GM12801 (cell line): ENCODE measurements around the gene GALNS.

Experiments used
- CTCF ChIP-seq: IDR thresholded peaks from one replicate; pipeline ENCODE4 v1.5.1; 2011; ENCODE audit warnings: control low read depth; ENCODE audit not compliant: insufficient read length; ENCODE audit errors: extremely low read depth

The GALNS gene

DNA sequence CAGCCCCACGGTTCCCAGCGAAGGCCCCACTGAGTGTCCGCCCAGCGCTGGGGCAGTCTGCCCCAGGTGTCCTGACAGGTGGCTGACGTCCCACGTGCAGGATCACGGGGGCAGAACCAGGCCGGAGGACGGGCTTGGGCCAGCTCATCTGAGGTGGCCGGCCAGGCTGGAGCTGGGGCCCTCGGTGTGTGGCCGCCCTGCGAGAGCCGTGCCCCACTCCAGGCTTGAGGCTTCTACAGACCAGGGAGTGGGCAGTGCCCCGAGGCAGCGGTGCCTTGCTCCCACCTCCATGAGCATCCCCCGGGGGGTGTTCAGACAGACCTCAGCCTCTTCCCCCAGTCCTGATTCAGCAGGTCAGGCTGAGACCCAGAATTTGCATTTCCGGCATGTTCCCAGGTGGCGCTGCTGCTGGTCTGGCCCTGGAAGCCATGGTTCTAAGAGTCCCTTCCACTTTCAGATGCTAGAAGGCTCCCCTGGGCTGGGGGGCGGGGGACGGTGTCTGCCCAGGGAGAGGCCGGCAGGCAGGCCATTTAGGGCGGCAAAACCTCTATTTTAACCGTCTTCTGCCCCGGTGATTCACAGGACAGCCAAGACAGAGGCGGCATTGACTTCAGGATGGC, 45.1 kb upstream of the GALNS start:
- TF ChIP-seq CTCF, result no peak

DNA sequence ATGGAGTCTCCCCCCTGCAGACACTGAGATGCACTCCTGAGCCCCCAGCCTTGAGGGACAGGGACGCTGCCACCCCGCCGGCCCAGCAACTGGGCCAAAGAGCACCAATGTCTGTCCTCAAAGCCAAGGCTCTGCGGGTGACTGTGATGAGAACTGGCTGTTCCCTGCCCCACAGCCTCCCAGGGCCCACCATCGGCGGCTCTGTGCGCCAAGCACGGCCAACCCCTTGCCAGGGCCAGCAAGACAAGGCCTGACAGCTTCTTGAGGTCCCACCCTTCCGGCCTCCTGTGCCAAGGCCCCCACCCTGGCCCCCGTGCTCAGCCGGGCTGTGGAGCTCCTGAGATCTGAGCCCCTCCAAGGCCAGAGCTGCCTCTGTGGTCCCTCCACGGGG, 43.9 kb upstream of the GALNS start:
- no peak for TF ChIP-seq CTCF

DNA sequence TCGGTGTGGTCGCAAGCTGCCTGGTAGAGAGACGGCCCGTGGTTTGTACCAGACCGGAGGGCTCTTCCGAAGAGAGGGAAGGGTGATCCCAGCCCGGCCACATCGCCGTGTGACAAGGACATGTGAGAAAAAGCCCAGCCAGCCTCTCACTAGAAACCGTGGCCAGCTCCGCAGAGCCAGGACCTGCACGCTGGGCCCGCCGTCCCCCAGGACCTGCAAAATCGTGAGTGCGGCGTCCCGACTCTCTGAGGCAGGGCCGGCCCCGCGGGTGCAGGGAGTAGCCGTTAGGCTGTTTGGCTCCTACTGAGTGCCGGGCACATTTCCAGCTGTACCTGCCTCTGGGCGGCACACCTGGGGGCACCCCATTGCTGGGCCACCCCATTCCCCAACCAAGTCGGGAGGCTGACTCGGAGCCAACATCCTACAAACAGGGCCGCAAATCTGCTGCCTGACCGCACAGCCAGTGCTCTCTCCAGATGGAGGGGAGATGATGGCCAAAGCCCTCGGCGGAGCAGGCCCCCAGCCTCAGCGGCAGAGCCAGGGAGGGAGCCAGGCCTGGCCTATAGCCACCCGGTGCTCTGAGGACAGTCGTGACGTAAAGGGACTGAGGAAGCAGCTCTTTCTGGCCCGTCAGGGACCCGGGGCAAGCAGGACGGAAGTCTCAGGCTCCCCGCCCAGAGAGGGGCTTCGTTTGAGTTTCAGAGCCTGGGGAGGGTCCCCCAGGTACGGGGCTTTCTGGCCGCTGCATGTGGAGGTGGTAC, 43.3 kb upstream of the GALNS start:
- TF ChIP-seq CTCF, result no peak

DNA sequence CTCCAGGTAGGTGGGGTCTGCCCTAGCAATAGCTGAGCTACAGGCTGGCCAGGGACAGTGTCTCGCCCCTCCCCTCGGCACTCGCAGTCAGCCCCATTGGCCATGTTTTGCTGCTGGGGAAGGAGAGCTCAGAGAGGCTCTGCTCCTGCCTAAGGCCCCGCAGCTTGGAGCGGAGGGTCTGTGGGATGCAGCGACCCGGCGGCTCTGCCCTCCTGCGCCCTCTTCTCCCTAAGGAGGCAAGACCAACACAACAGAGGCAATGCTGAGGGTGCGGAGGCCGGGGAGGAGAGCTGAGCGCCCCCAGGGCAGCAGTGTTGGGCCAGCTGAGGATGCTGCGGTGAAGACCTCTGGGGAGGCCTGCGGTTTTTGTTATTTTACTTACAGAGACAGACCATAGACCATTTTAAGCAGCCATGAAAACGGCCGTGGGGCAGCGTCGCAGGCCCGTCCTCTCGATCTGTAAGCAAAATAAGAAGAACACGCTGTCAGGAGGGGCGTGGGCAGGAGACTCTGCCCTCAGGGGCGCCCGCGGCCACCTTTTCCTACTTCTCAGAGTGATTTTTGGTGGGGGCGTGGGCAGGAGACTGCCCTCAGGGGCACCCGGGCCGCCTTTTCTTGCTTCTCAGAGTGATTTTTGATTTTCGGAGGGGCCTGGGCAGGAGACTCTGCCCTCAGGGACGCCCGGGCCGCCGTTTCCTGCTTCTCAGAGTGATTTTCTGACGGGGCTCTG, 41.1 kb upstream of the GALNS start:
- no peak for TF ChIP-seq CTCF

DNA sequence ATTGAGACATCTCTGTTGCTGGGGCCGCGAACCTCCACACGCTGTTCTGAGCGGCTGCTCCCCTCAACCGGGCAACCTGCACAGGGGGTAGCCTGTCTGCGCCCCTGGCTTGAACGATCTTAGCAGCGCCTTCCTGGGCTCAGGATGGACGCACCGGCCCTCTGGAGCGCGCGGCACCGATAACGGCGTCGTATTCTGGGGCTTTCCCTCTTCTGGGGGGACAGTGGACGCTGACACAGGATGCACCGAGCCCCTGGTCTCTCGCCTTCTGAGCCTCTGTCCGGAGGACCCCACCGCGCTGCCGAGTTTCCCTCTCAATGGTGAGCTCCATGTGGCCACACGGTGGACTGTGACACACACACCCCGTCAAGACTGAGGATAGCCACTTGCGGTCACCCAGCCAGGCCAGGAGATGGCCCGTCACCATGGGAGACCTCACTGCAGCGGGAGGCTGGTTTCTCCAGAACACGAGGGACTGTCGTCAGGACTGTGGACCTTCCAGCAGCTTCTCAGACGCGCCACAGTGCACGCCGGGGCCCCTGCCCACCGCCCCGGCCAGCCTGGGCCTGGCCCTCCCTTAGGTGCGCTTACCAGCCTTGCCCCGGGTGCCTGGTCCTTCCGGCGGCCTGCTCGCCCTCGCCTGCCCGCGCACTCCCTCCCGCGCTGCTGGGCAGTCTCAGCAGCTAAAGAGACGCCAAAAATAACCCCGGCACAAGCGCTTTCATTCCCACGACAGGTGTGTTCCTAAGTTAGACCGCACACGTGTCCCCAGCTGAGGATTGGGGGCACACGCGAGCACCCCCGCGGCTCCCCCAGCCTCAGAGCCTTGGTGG, 39.7 kb upstream of the GALNS start:
- no peak for TF ChIP-seq CTCF

GRCh38 chr16:88895335-88895734, 38.6 kb upstream of the GALNS start:
- no peak for TF ChIP-seq CTCF
